GM23248 (cell line): Measurements from ENCODE around the gene A2M. TPM values are rescaled to one million over a fixed set of nuclear protein-coding genes. Genes with fewer than 3 reads are reported as not detected.
A peak's percentile ranks its signal among the peaks of the same experiment; 100 is the strongest.

Source experiments
- DNase-seq: peaks from one replicate; pipeline ENCODE4 v3.0.0-alpha.2; 2015
- H2AFZ ChIP-seq: fragments of 200-600 bp; sonication (generic); 2 replicates; pipeline ENCODE4 v1.6.1; 2016; ENCODE audit warnings: antibody characterized with exemption
- H3F3A ChIP-seq: fragments of 200-600 bp; sonication (generic); 2 replicates; pipeline ENCODE4 v1.6.1; 2016; ENCODE audit warnings: mild to moderate bottlenecking, antibody characterized with exemption, mixed run types; ENCODE audit not compliant: insufficient read depth
- H3K27ac ChIP-seq: fragments of 200-600 bp; sonication (generic); 2 replicates; pipeline ENCODE4 v1.5.1; 2016; ENCODE audit warnings: mild to moderate bottlenecking
- H3K27me3 ChIP-seq: fragments of 200-600 bp; sonication (generic); replicated peaks from 2 replicates; pipeline ENCODE4 v1.6.1; 2016; ENCODE audit warnings: mild to moderate bottlenecking; ENCODE audit not compliant: insufficient read depth
- H3K36me3 ChIP-seq: fragments of 200-600 bp; sonication (generic); 2 replicates; pipeline ENCODE4 v1.6.1; 2016; ENCODE audit warnings: low read depth, mild to moderate bottlenecking
- H3K4me1 ChIP-seq: fragments of 200-600 bp; sonication (generic); 2 replicates; pipeline ENCODE4 v1.6.1; 2016; ENCODE audit warnings: mild to moderate bottlenecking; ENCODE audit not compliant: insufficient read depth
- H3K4me2 ChIP-seq: fragments of 200-600 bp; sonication (generic); one replicate; pipeline ENCODE4 v1.6.1; 2016; ENCODE audit warnings: mild to moderate bottlenecking; ENCODE audit not compliant: unreplicated experiment
- H3K4me3 ChIP-seq: fragments of 200-600 bp; sonication (generic); 2 replicates; pipeline ENCODE4 v1.5.1; 2016; ENCODE audit warnings: mild to moderate bottlenecking
- H3K79me2 ChIP-seq: fragments of 200-600 bp; sonication (generic); 2 replicates; pipeline ENCODE4 v1.6.1; 2016; ENCODE audit warnings: mild to moderate bottlenecking; ENCODE audit not compliant: insufficient read depth
- H3K9ac ChIP-seq: fragments of 200-600 bp; sonication (generic); 2 replicates; pipeline ENCODE4 v1.6.1; 2016; ENCODE audit warnings: mild to moderate bottlenecking
- H3K9me2 ChIP-seq: fragments of 200-600 bp; sonication (generic); 2 replicates; pipeline ENCODE4 v1.6.1; 2016; ENCODE audit warnings: mixed run types, mild to moderate bottlenecking, moderate library complexity; ENCODE audit not compliant: insufficient read depth
- H3K9me3 ChIP-seq: fragments of 200-600 bp; sonication (generic); one replicate; pipeline ENCODE4 v1.6.1; 2017; ENCODE audit warnings: low read depth
- H4K20me1 ChIP-seq: fragments of 200-600 bp; sonication (generic); 2 replicates; pipeline ENCODE4 v1.6.0; 2016; ENCODE audit not compliant: insufficient read depth
- EZH2 ChIP-seq: fragments of 200-600 bp; sonication (generic); IDR thresholded peaks from 2 replicates; pipeline ENCODE4 v1.6.1; 2018; ENCODE audit warnings: antibody characterized with exemption, mild to moderate bottlenecking; ENCODE audit not compliant: insufficient read depth, poor library complexity, severe bottlenecking
- EZH2phosphoT487 ChIP-seq: fragments of 200-600 bp; sonication (generic); IDR thresholded peaks from 2 replicates; pipeline ENCODE4 v1.6.1; 2018; ENCODE audit warnings: antibody characterized with exemption, moderate library complexity, mild to moderate bottlenecking, low read depth; ENCODE audit not compliant: insufficient read depth
- WGBS, 2 experiments: methylation state at CpG; one replicate each; pipeline ENCODE4 v1.1.6; 2015 to 2017; ENCODE audit warnings: low lambda C conversion rate in 2 of 2, low coverage in 1 of 2; ENCODE audit errors: missing lambda C conversion rate in 2 of 2; 5-methylcytosine and 5-hydroxymethylcytosine counted together
- in situ Hi-C: fragments of 300-500 bp; cut with MboI; formaldehyde crosslinking; loops from 2 replicates; pipeline ENCODE4 v1.15.0; 2020
- polyA plus RNA-seq: library from polyadenylated mRNA; unstranded; fragments of >200 nt; fragmentation: Nextera tagmentation; extraction: Ambion mirVana; gene quantifications from 2 replicates; pipeline ENCODE4 v1.2.1, GENCODE V29; 2016
- total RNA-seq: library from RNA; depleted of rRNA; stranded (reverse); fragments of >200 nt; shearing (Covaris generic); gene quantifications from 2 replicates; pipeline ENCODE4 v1.2.3, GENCODE V29; 2014

A2M gene
- total and polyA plus RNA-seq, 2 experiments from 2014 or later: 34.9 to 40.1 TPM

DNA sequence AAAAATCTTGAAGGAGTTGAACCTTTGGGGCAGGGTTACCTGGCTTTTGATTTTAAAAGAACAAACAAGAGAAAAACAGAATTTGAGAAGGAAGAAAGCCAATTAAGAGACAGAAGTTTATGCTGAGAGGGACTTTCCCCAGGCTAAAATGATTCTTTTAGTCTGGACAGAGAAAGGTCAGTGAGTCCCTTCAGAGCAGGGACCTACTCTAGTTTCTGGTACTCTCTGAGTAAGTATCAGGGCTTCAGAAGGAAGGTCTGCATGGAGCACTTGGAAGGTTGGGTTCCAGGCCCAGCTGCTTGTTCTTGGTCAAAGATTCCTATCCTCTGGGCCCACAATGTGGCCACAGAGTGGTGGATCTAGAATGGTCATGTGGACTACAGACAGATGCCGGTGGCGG is 66.8 kb downstream of the A2M start:
- no peak overlapping the region for H3K9ac ChIP-seq
- no peak overlapping the region for H3K4me3 ChIP-seq
- H3K27me3 ChIP-seq: peaks cover 18% of the 10 kb centered on the region; the same call in 1 of the 2 replicates

DNA sequence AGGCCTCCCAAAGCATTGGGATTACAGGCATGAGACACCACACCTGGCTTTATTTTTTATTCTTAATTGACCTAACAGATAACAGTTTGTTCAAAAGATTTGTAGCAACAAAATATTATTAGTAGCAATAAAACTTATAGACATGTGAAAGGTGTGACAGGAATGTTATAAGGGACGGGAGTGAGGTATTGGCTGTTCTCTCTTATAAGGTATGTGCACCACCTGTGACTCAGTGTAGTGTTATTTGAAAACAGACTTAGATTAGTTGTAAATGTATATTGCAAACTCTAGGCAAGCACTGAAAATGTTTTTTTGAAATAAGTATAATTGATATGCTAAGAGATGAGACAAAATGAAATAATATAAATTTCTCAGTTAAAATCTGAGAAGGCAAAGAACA is 68.6 kb downstream of the A2M start:
- H3K36me3 ChIP-seq: no peaks in the 10 kb centered on the region
- H3K4me3 ChIP-seq: no peak overlapping the region
- H3K9ac ChIP-seq: no peak overlapping the region
- no peaks in the 10 kb centered on the region for H3F3A ChIP-seq
- 45 to 64% methylated on average over 1 of the region's 1 CpG for WGBS, 2 experiments
- TF ChIP-seq EZH2 (no peak), EZH2phosphoT487 (no peak)
- no peaks in the 10 kb centered on the region for H3K9me3 ChIP-seq
- in situ Hi-C loops: loop anchor here (25.0 kb wide), 1 partner anchor 360 kb away; the partner anchor contains the start of gene RIMKLB
- no peaks in the 10 kb centered on the region for H3K9me2 ChIP-seq
- H3K27ac ChIP-seq: no peak overlapping the region
- H3K4me1 ChIP-seq: no peaks in the 10 kb centered on the region
- H2AFZ ChIP-seq: no peak overlapping the region
- H4K20me1 ChIP-seq: no peaks in the 10 kb centered on the region
- H3K27me3 ChIP-seq: peaks cover 6% of the 10 kb centered on the region
- no peak for DNase-seq
- H3K79me2 ChIP-seq: no peaks in the 10 kb centered on the region
- H3K4me2 ChIP-seq: no peak overlapping the region

More for the DNA sequence above, 66.8 kb downstream of the A2M start:
- no peaks in the 10 kb centered on the region for H3K9me2 ChIP-seq
- TF ChIP-seq EZH2: no peak
- DNase-seq: no peak
- no peaks in the 10 kb centered on the region for H4K20me1 ChIP-seq
- H3K27ac ChIP-seq: no peak overlapping the region
- WGBS, 2 experiments: 97 to 100% methylated on average over 2 of the region's 2 CpGs
- in situ Hi-C loops: loop anchor here (25.0 kb wide), 1 partner anchor 362 kb away; the partner anchor contains the start of gene RIMKLB
- no peak overlapping the region for H2AFZ ChIP-seq
- no peaks in the 10 kb centered on the region for H3K36me3 ChIP-seq
- no peaks in the 10 kb centered on the region for H3F3A ChIP-seq
- H3K79me2 ChIP-seq: no peaks in the 10 kb centered on the region
- no peaks in the 10 kb centered on the region for H3K9me3 ChIP-seq
- no peak overlapping the region for H3K4me2 ChIP-seq
- H3K4me1 ChIP-seq: no peaks in the 10 kb centered on the region

DNA sequence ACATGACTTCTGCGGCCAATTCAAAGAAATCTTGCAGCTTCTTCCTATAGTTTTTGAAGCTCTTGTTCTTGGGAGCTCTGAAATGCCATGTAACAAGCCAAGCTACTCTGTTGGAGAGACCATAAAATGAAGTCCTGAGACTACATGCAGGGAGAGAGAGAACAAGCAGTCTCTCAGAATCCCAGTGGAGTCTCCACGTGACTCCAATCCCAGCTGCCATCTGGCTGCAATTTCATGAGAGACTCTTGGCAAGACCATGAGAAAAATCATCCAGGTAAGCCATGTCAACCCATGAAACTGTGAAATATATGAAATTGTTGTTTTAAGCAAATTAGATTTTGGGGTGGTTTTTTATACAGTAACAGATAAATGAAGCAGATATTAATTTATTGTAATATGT is 72.0 kb downstream of the A2M start:
- 24 to 39% methylated on average over 2 of the region's 2 CpGs for WGBS, 2 experiments
- TF ChIP-seq EZH2phosphoT487 (no peak), EZH2 (no peak)
- in situ Hi-C loops: loop anchor here (25.0 kb wide), 1 partner anchor 356 kb away; the partner anchor contains the start of gene RIMKLB

DNA sequence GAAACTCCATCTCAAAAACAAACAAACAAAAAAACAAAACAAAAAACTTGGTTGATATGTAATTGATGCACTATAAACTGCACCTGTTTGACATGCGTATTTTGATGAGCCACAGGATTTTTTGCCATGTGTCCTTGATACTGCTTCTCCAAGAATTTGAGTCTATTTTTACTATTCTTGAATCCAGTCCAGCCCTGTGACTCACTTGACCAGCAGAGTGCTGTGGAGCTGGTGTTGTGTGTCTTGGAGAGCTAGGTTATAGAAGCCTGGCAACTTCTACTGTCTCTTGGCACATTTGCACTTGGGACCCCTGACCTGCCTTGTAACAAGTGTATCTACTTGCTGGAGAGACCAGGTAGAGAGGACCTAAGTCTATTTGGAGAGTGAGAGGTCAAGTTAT is 74.4 kb downstream of the A2M start:
- Histone ChIP-seq H3K27me3 (no peaks in the 10 kb centered on the region; the same call in none of the 2 replicates), H3K4me1 (no peaks in the 10 kb centered on the region), H3K9me2 (no peaks in the 10 kb centered on the region), H4K20me1 (no peaks in the 10 kb centered on the region), H3K9me3 (no peaks in the 10 kb centered on the region), H3K9ac (no peak overlapping the region), H3K36me3 (no peaks in the 10 kb centered on the region), H3K4me2 (no peak overlapping the region), H3F3A (no peaks in the 10 kb centered on the region), H3K79me2 (no peaks in the 10 kb centered on the region), H3K27ac (no peak overlapping the region), H3K4me3 (no peak overlapping the region), H2AFZ (no peak overlapping the region)
- peak; percentile 60 for DNase-seq
- TF ChIP-seq EZH2phosphoT487 (no peak), EZH2 (no peak)
- 3 to 13% methylated on average over 1 of the region's 1 CpG for WGBS, 2 experiments
- in situ Hi-C loops: loop anchor here (25.0 kb wide), 1 partner anchor 354 kb away; the partner anchor contains the start of gene RIMKLB

More for the DNA sequence above, 72.0 kb downstream of the A2M start:
- Histone ChIP-seq H3K4me2 (no peak overlapping the region), H4K20me1 (no peaks in the 10 kb centered on the region), H3K9me2 (no peaks in the 10 kb centered on the region), H2AFZ (no peak overlapping the region), H3K9ac (no peak overlapping the region), H3K27ac (no peak overlapping the region), H3K4me3 (no peak overlapping the region), H3K79me2 (no peaks in the 10 kb centered on the region), H3K27me3 (no peaks in the 10 kb centered on the region; the same call in none of the 2 replicates), H3K9me3 (no peaks in the 10 kb centered on the region), H3K36me3 (no peaks in the 10 kb centered on the region), H3F3A (no peaks in the 10 kb centered on the region), H3K4me1 (no peaks in the 10 kb centered on the region)
- no peak for DNase-seq
